ENCODE data around the gene KDM7A. TPM values are rescaled to one million over a fixed set of nuclear protein-coding genes. Genes with fewer than 3 reads are reported as not detected.

KDM7A gene
- total RNA-seq, 4 donors from 2014 or later, result 59.0 to 108 (median 66.9) TPM

DNA sequence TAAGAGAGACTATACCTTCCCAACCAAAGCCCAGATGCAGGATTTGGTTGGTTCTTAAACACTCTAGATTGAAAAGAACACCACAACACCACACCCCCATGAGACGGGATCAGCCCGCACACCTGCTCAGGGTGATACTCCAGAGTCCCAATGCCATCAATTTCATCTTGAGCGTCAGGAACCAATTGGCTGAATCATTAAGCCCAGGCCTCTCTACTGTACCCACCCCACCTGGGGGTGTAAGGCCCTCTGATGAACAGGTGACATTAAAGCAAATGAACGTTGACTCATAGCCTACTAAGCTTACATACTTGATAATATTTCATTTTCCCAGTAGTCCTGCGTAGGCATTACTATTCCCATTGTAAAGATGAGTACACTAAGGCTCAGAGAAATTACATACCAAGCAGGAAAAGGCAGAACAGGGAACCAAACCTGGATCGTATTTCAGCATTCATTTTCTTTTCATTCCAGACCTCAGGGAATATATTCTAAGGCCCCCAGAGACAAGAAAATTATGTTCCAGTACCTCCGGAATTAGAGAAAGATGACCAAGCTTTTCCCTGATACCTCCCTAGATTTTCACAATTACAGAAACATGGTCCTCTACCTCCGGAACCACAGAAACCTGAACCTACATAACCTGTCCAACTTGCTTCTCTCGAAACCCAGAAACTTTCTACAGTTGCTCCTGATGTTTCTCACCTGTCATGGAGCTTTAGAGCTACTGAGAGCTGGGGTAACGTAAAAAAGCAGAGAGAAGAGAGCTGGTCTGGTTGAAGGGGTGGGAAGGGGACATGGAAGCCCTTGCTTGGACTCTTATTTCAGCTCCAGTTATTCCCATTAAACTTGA, 43.1 kb upstream of the KDM7A start:
- ATAC-seq (no peak), DNase-seq (no peak)
- Histone ChIP-seq H3K9me3 (no peaks in the 10 kb centered on the region), H3K27me3 (no peaks in the 10 kb centered on the region), H3K4me1 (no peaks in the 10 kb centered on the region), H3K4me3 (no peak overlapping the region), H3K27ac (no peak overlapping the region), H3K36me3 (no peaks in the 10 kb centered on the region)
- in situ Hi-C loops (cut with MboI; ENCODE audit: low sequenced_read_pairs in 4 of 4) (no loop called here), intact Hi-C loops (cut with DNase I; ENCODE audit: low total_unique reads) (no loop called here)
- no peak for TF ChIP-seq POLR2A (IDR thresholded peaks at IDR 0.05)
- TF ChIP-seq, protein P1, sequence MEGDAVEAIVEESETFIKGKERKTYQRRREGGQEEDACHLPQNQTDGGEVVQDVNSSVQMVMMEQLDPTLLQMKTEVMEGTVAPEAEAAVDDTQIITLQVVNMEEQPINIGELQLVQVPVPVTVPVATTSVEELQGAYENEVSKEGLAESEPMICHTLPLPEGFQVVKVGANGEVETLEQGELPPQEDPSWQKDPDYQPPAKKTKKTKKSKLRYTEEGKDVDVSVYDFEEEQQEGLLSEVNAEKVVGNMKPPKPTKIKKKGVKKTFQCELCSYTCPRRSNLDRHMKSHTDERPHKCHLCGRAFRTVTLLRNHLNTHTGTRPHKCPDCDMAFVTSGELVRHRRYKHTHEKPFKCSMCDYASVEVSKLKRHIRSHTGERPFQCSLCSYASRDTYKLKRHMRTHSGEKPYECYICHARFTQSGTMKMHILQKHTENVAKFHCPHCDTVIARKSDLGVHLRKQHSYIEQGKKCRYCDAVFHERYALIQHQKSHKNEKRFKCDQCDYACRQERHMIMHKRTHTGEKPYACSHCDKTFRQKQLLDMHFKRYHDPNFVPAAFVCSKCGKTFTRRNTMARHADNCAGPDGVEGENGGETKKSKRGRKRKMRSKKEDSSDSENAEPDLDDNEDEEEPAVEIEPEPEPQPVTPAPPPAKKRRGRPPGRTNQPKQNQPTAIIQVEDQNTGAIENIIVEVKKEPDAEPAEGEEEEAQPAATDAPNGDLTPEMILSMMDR (IDR thresholded peaks at IDR 0.05 in 4 of 5, conservative IDR thresholded peaks at IDR 0.05 in 1 of 5), result no peak

DNA sequence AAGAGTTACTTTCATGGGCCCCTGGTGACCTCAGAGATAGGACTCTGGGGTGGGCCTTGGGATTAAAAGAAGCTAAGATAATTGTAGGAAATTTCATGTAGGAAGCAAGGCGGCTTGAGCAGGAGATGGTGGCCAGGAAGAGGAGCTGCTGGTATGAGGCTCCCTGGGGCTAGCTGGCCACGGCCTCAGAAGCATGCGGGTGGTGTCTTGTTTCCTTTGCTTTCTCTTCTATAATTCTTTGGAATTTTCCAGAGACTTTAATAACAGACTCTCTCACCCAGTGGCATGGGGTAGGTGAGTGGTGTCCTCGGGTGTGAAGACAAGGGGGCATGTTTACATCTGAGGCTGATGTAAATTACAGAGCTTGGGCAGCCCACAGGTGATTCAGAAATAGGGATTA, 41.9 kb upstream of the KDM7A start:
- Histone ChIP-seq H3K9me3 (no peaks in the 10 kb centered on the region), H3K4me3 (no peak overlapping the region), H3K4me1 (no peaks in the 10 kb centered on the region), H3K27ac (no peak overlapping the region), H3K27me3 (no peaks in the 10 kb centered on the region), H3K36me3 (no peaks in the 10 kb centered on the region)
- in situ Hi-C loops (cut with MboI; ENCODE audit: low sequenced_read_pairs in 4 of 4), result no loop called here
- intact Hi-C loops (cut with DNase I; ENCODE audit: low total_unique reads), result no loop called here
- DNase-seq, result no peak
- TF ChIP-seq POLR2A (IDR thresholded peaks at IDR 0.05), result no peak
- TF ChIP-seq, protein P1 (IDR thresholded peaks at IDR 0.05 in 4 of 5, conservative IDR thresholded peaks at IDR 0.05 in 1 of 5), result no peak
- no peak for ATAC-seq

DNA sequence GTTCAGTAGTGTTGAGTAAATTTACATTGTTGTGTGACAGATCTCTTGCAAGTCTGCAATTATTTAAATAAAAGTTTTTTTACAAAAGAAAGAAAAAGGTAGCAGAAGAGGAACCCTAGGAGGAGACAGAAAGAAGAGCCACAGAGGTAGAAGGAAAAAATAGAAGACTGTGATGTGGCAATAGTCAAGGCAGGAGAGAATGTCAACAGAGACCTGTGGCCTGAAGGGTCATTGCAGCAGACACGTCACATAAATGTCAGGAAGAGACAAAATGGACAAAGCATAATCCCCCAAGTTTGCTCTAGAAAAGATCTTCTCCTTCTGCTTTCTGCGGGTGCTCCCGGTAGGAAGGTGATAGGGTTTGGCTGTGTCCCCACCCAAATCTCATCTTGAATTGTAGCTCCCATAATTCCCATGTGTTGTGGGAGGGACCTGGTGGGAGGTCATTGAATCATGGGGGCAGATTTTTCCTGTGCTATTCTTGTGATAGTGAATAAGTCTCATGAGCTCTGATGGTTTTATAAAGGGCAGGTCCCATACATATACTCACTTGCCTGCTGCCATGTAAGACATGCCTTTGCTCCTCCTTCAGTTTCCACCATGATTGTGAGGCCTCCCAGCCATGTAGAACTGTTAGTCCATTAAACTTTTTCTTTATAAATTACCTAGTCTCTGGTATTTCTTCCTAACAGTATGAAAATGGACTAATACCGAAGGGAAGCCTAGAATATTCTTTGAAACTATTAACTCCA, 41.1 kb upstream of the KDM7A start:
- Histone ChIP-seq H3K4me1 (no peaks in the 10 kb centered on the region), H3K9me3 (no peaks in the 10 kb centered on the region), H3K4me3 (no peak overlapping the region), H3K27me3 (no peaks in the 10 kb centered on the region), H3K36me3 (no peaks in the 10 kb centered on the region), H3K27ac (no peak overlapping the region)
- in situ Hi-C loops (cut with MboI; ENCODE audit: low sequenced_read_pairs in 4 of 4) (no loop called here), intact Hi-C loops (cut with DNase I; ENCODE audit: low total_unique reads) (no loop called here)
- no peak for ATAC-seq
- TF ChIP-seq, protein P1 (IDR thresholded peaks at IDR 0.05 in 4 of 5, conservative IDR thresholded peaks at IDR 0.05 in 1 of 5), result no peak
- no peak for TF ChIP-seq POLR2A (IDR thresholded peaks at IDR 0.05)
- no peak for DNase-seq

DNA sequence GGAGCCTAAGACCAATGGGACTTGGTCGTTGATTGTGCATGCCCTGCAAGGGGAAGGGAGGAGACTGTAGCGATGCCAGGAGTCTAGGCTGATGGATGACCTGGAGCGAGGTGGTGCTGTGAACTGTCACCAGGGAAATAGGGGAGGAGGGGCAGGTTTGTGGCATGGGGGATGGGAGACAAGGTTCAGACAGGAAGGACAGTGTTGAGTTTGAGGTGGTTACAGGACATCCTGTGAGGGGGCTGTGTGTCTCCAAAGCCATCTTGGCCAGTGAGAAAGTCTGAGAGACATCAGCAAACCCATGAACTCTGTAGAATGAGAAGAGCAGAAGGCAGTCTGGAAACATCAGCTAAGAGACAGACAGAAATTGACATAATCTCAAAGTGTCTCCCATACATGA, 38.5 kb upstream of the KDM7A start:
- no peaks in the 10 kb centered on the region for H3K36me3 ChIP-seq
- H3K27ac ChIP-seq, result no peak overlapping the region
- H3K4me1 ChIP-seq, result no peaks in the 10 kb centered on the region
- H3K9me3 ChIP-seq, result no peaks in the 10 kb centered on the region
- in situ Hi-C loops (cut with MboI; ENCODE audit: low sequenced_read_pairs in 4 of 4), result no loop called here
- DNase-seq (no peak), ATAC-seq (no peak)
- H3K27me3 ChIP-seq, result no peaks in the 10 kb centered on the region
- H3K4me3 ChIP-seq, result no peak overlapping the region
- intact Hi-C loops (cut with DNase I; ENCODE audit: low total_unique reads), result no loop called here
- no peak for TF ChIP-seq POLR2A (IDR thresholded peaks at IDR 0.05)
- TF ChIP-seq, protein P1 (IDR thresholded peaks at IDR 0.05 in 4 of 5, conservative IDR thresholded peaks at IDR 0.05 in 1 of 5), result no peak

All from gastrocnemius medialis (tissue), 4 donors.